GM18870 (cell line): ENCODE measurements around the gene FNDC3B.
"Not testable (repeated sequence)": the region's sequence is repeated elsewhere in the genome, so short reads cannot be mapped to it uniquely, and the experiment has no call there.

Experiments used
- ATAC-seq: cut with Tn5 transposase; IDR thresholded peaks from one replicate; pipeline ENCODE4 v1.9.1; 2021; ENCODE audit warnings: moderate library complexity; ENCODE audit not compliant: unreplicated experiment

FNDC3B gene

GRCh38 chr3:172039436-172040077, at the start of gene FNDC3B:
TSS of gene FNDC3B (plus strand) at chr3:172039578. CDS start at chr3:172112480, 72,902 bp downstream.
- ATAC-seq: peak; percentile 42

DNA sequence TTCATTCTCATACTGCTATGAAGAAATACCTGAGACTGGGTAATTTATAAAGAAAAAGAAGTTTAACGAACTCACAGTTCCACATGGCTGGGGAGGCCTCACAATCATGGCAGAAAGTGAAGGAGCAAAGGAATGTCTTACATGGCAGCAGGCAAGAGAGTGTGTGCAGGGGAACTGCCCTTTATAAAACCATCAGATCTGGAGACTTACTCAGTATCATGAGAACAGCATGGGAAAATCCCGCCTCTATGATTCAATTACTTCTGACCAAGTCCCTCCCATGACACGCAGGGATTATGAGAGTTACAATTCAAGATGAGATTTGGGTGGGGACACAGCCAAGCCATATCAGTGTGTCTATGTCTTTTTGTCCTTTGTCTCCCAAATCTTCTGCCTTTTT, 49.1 kb upstream of the FNDC3B start:
- ATAC-seq: not testable (repeated sequence)

DNA sequence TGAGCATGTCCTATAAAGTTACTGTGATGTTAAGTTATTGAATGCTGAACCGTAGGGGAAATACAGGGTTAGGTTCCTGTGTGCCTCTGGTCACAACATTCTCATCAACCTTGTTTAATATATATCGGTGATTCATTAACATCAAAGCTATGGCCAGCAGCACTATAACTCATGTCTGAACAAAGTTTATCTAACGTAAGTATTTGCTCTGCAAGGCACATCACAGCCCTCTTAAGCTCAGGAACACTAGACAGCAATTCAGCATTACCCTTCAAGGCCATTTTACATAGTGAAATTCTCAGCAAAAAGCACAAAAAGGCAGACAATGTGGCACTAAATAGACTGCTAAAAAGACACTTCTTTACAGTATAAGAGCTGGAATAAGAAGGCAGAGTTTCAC, 48.2 kb upstream of the FNDC3B start:
- no peak for ATAC-seq

GRCh38 chr3:171994646-171995428, 44.5 kb upstream of the FNDC3B start:
- ATAC-seq: no peak

DNA sequence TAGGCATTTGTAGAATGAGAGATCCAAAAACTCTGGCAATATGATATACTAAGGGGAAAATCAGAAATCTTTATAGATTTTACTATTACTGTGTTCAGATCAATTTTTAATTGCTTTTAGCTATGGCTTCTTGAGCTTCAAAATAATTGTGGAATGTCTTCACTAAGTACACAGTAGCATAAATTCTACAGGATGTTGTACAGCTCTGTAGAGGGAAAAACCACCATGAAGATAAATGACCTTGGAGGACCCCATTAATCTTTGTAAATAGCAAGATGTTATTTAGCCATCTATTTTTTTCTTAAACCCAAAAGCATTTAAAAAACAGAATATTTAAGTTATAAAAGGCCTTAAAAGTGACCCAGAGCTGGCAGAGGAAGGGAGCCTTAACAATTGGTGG, 43.9 kb upstream of the FNDC3B start:
- ATAC-seq: no peak

DNA sequence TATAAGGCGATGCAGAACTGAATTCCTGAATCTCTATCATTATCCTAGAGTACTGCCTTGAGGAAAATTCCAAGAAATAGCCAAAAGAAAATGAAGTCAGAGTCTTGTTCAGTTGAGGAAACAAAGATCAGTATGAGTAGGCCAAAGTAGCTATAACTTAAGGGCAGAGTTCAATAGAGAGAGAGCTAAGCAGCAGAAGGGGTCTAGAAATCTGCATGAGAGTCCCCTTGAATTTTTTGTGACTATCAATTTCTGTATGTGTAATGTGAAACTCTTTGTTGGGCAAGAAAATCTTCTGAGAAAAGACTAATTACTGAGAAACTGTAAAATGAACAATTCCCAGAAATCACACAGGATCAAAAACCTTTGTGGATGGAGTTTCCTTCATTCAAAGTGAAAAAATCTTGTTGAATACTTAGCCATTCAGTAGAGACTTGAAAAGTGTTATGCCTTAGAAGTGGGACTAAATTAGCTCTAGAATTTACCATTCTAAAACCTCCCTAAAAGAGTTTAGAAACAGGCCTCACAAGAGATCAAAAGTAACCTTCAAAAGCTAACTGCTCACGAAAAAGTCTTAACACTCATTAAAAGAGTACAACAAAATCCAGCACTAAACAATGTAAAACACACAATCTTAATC, 43.1 kb upstream of the FNDC3B start:
- no peak for ATAC-seq

GRCh38 chr3:171998731-171999130, 40.6 kb upstream of the FNDC3B start:
- not testable (repeated sequence) for ATAC-seq

DNA sequence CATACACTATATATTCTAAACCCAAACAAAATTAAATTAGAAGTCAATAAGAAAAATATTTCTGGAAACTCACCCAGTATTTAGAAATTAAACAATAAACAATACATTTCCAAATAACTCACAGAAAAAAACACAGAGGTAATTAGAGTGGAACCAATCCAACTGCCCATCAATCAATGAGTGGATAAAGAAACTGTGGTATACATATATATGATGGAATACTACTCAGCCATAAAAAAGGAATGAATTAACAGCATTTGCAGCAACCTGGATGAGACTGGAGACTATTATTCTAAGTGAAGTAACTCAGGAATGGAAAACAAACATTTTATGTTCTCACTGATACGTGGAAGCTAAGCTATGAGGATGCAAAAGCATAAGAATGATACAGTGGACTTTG, 37.8 kb upstream of the FNDC3B start:
- ATAC-seq: not testable (repeated sequence)

DNA sequence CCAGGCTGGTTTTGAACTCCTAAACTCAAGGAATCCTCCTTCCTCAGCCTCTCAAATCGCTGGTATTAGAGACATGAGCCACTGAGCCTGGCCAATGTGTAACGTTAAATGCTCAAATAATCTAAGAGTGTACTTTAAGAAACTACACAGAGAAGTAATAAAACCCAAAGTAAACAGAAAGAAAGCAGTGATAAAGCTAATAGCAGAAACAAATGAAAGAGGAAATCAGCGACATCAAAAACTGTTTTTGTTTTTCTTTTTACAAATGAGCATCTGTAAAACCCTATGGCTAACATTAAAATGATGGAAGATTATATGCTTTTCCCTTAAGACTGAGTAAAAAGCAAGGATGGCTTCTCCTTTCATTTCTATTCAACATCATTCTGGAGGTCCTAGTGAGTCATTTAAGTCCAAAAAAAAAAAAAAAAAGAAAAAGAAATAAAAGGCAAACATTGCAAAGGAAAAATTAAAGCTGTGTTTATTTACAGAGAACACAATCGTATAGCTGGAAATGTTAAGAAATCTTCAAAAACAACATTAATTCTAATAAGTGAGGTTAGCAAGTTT, 36.8 kb upstream of the FNDC3B start:
- no peak for ATAC-seq

DNA sequence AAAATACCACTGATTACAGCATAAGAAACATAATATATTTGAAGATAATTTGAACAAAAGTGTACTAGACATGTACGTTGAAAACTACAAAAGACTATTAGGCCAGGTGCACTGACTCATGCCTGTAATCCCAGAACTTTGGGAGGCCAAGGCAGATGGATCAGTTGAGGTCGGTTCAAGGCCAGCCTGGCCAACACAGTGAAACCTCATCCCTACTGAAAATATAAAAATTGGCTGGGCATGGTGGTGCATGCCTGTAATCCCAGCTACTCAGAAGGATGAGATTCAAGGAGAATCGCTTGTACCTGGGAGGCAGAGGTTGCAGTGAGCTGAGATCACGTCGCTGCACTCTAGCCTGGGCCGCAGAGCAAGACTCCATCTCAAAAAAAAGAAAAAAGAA, 36.2 kb upstream of the FNDC3B start:
- ATAC-seq: no peak

- ATAC-seq: no peak
These were observed 32.4 kb upstream of the FNDC3B start for GRCh38 chr3:172007065-172007370.

DNA sequence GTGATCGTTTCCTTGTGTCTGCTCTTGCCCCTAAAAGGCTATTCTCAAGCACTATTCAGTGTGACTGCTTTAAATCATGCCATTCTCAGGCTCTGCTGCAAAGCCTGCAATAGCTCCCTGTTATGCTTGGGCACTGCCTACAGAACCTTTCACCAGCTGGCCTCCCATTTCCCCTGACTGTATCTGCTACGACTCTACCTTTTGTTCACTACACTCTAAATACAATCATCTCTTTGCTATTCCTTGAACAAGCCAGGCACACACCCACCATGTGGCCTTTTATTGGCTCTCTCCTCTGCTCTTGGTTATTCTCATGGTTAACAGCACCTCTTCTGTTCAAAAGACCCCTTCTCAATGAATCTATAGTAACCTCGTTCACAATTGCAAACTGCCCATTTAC, 29.6 kb upstream of the FNDC3B start:
- ATAC-seq: no peak

- no peak for ATAC-seq
These were observed 26.6 kb upstream of the FNDC3B start for GRCh38 chr3:172012775-172013174.

- no peak for ATAC-seq
These were observed 25.2 kb upstream of the FNDC3B start for GRCh38 chr3:172014145-172014544.

GRCh38 chr3:172018364-172018763, 21.0 kb upstream of the FNDC3B start:
- no peak for ATAC-seq

DNA sequence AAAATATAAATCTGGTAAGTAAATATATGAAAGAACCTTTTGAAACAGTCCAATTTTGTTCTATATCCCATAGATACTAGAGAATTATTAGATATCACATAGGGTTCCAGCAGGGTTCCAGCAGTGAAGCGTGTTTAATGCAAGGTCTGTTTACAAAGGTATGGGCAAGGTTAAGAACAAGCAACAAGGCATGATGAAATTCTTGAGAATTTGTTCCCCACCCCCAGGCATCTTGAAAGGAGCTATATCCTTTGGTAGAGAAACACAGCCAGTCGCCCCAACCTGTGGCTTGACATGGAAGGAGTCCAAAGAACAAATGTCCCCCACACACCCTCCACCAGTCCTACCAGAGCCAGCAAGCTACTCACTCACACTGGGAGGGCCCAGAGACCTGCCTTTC, 18.6 kb upstream of the FNDC3B start:
- ATAC-seq: no peak

- no peak for ATAC-seq
These were observed 18.2 kb upstream of the FNDC3B start for GRCh38 chr3:172021164-172021563.

GRCh38 chr3:172021859-172022258, 17.5 kb upstream of the FNDC3B start:
- no peak for ATAC-seq

GRCh38 chr3:172023915-172024314, 15.5 kb upstream of the FNDC3B start:
- no peak for ATAC-seq

DNA sequence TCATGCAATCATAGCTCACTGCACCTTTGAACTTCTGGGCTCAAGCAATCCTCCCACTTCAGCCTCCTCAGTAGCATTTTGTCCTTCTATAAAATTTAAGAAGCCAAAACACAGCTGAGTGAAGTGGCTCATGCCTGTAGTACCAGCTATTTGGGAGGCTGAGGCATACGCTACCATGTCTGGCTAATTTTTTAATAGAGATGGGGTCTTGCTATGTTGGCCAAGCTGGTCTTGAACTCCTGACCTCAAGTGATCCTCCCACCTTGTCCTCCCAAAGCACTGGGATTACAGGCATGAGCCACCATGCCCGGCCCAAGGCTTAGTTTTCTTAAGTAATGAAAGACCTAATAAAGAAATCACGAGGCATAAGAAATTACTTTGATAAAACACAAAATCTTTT, 14.7 kb upstream of the FNDC3B start:
- no peak for ATAC-seq

GRCh38 chr3:172029425-172030098, 9.8 kb upstream of the FNDC3B start:
- ATAC-seq: no peak
